HepG2 (cell line): ENCODE results near the gene FAM124B. TPM values are rescaled to one million over a fixed set of nuclear protein-coding genes. Genes with fewer than 3 reads are reported as not detected.

Experiments
- ATAC-seq: fragments of 200-7000 bp; cut with Tn5 transposase; 3 replicates; pipeline ENCODE4 v1.9.1; 2020; ENCODE audit warnings: mild to moderate bottlenecking, moderate library complexity
- BruUV-seq: library from RNA; stranded (reverse); fragments of 400-500 nt; replicated peaks from 2 replicates; lab custom pipeline; 2021; lab: Mats Ljungman, UMichigan
- CTCF ChIA-PET: fragments of 300-600 bp; formaldehyde crosslinking; extraction: SDS; loops from one replicate; lab custom pipeline; 2021; ENCODE audit warnings: low total read pairs, inconsistent platforms, low intra/inter-chr PET ratio; lab: Yijun Ruan, JAX
- POLR2A ChIA-PET: fragments of 350-600 bp; sonication (Branson Sonifier 250); formaldehyde crosslinking; loops from one replicate; lab custom pipeline; 2020; ENCODE audit warnings: antibody characterized with exemption, inconsistent platforms; lab: Yijun Ruan, JAX
- DNase-seq: peaks from one replicate; pipeline ENCODE4 v3.0.0-alpha.2; 2015; ENCODE audit warnings: low spot score
- FAIRE-seq: peaks from 3 replicates; lab custom pipeline; 2011; peaks lifted over from hg19 to GRCh38; lab: Jason Lieb, UNC
- H2AFZ ChIP-seq: one replicate; pipeline ENCODE4 v1.6.1; 2011; ENCODE audit warnings: low read length, inconsistent platforms
- H3K27ac ChIP-seq: fragments of 300-600 bp; 3 replicates; pipeline ENCODE4 v1.8.0; 2011; ENCODE audit warnings: mixed run types, mild to moderate bottlenecking, mixed read lengths, low read length, inconsistent platforms; ENCODE audit not compliant: insufficient read depth; ENCODE audit errors: extremely low read length
- H3K27me3 ChIP-seq, 2 experiments: fragments of 200-600 bp in 1 of 2; 2 replicates in 1 of 2; 3 replicates in 1 of 2; pipeline versions ENCODE4 v1.6.0 to v1.8.0; 2011; ENCODE audit warnings: low read length in 2 of 2, mild to moderate bottlenecking in 2 of 2, moderate library complexity in 2 of 2, inconsistent platforms in 1 of 2; ENCODE audit not compliant: insufficient read depth in 2 of 2, control insufficient read depth in 1 of 2
- H3K36me3 ChIP-seq, 2 experiments: fragments of 200-600 bp in 1 of 2; replicated peaks in 1 of 2; 2 replicates in 1 of 2; 3 replicates in 1 of 2; pipeline versions ENCODE4 v1.5.1 to v1.8.0; 2011; ENCODE audit warnings: low read length in 2 of 2, inconsistent platforms in 1 of 2; ENCODE audit not compliant: insufficient read depth in 2 of 2, control insufficient read depth in 1 of 2
- H3K4me1 ChIP-seq: 2 replicates; pipeline ENCODE4 v1.5.1; 2012; ENCODE audit warnings: low read length, inconsistent platforms; ENCODE audit not compliant: insufficient read depth
- H3K4me2 ChIP-seq: 2 replicates; pipeline ENCODE4 v1.6.0; 2011; ENCODE audit warnings: low read depth, low read length, inconsistent platforms
- H3K4me3 ChIP-seq, 3 experiments: fragments of 200-600 bp in 1 of 3; sonication (generic), shearing (Covaris generic) in 1 of 3; replicated peaks in 1 of 3; 2 replicates each; pipeline ENCODE4 v1.5.1; 2011 to 2016; ENCODE audit warnings: low read length in 3 of 3, inconsistent platforms in 2 of 3, low read depth in 2 of 3, mild to moderate bottlenecking in 2 of 3, control low read depth in 1 of 3, mixed read lengths in 1 of 3; ENCODE audit not compliant: insufficient read depth in 1 of 3
- H3K79me2 ChIP-seq: one replicate; pipeline ENCODE4 v1.6.1; 2011; ENCODE audit warnings: low read length, inconsistent platforms; ENCODE audit not compliant: insufficient read depth
- H3K9ac ChIP-seq: 2 replicates; pipeline ENCODE4 v1.6.0; 2011; ENCODE audit warnings: mild to moderate bottlenecking, low read depth, low read length, inconsistent platforms; ENCODE audit not compliant: insufficient read depth
- H3K9me3 ChIP-seq: 2 replicates; pipeline ENCODE4 v1.5.1; 2012; ENCODE audit warnings: mild to moderate bottlenecking, low read length
- H4K20me1 ChIP-seq: 2 replicates; pipeline ENCODE4 v1.6.0; 2011; ENCODE audit warnings: inconsistent platforms, mild to moderate bottlenecking, low read length, moderate library complexity; ENCODE audit not compliant: insufficient read depth
- ARID3A ChIP-seq: IDR thresholded peaks from 2 replicates; pipeline ENCODE4 v1.6.1; 2012; ENCODE audit warnings: low read depth, low read length, improper control_type of control experiment
- ATF7 ChIP-seq, 2 experiments: fragments of 450-650 bp in 1 of 2; sonication (generic) in 1 of 2; formaldehyde crosslinking in 1 of 2; IDR thresholded peaks; 2 replicates each; pipeline versions ENCODE4 v1.4.0 to v1.6.1; 2016 to 2020; ENCODE audit warnings: antibody characterized with exemption in 1 of 2, mild to moderate bottlenecking in 1 of 2, missing genetic modification reagents in 1 of 2
- CBX5 ChIP-seq: sonication (generic); formaldehyde crosslinking; IDR thresholded peaks from 2 replicates; pipeline ENCODE4 v1.4.0; 2020; ENCODE audit warnings: missing genetic modification reagents, borderline replicate concordance
- DMAP1 ChIP-seq: IDR thresholded peaks from 2 replicates; pipeline ENCODE4 v1.6.1; 2016
- HES4 ChIP-seq: sonication (generic); formaldehyde crosslinking; IDR thresholded peaks from 2 replicates; pipeline ENCODE4 v1.9.0; 2021; ENCODE audit warnings: mild to moderate bottlenecking, missing genetic modification reagents, borderline replicate concordance
- HNRNPLL ChIP-seq: fragments of 200-400 bp; formaldehyde crosslinking; IDR thresholded peaks from 2 replicates; pipeline ENCODE4 v1.6.1; 2017; ENCODE audit warnings: mild to moderate bottlenecking, low read depth, low read length; ENCODE audit not compliant: poor library complexity, severe bottlenecking
- IKZF4 ChIP-seq: sonication (generic); formaldehyde crosslinking; IDR thresholded peaks from 2 replicates; pipeline ENCODE4 v1.5.1; 2020; ENCODE audit warnings: borderline replicate concordance, mild to moderate bottlenecking, low read depth, missing genetic modification reagents; ENCODE audit errors: not compliant biosample characterization
- NFIC ChIP-seq: IDR thresholded peaks from 2 replicates; pipeline ENCODE4 v1.6.1; 2012; ENCODE audit warnings: mild to moderate bottlenecking, low read length, inconsistent platforms
- RAD21 ChIP-seq: fragments of 450-650 bp; formaldehyde crosslinking; IDR thresholded peaks from 2 replicates; pipeline ENCODE4 v1.5.0; 2020; ENCODE audit warnings: mild to moderate bottlenecking
- RAD51 ChIP-seq: fragments of 450-650 bp; IDR thresholded peaks from 2 replicates; pipeline ENCODE4 v1.6.1; 2016; ENCODE audit warnings: borderline replicate concordance
- SUZ12 ChIP-seq: fragments of 150-350 bp; IDR thresholded peaks from 2 replicates; pipeline ENCODE4 v1.6.1; 2014; ENCODE audit warnings: low read depth, low read length
- TBX3 ChIP-seq: fragments of 450-650 bp; IDR thresholded peaks from 2 replicates; pipeline ENCODE4 v1.6.1; 2017; ENCODE audit warnings: antibody characterized with exemption, mild to moderate bottlenecking, inconsistent platforms, borderline replicate concordance
- ZNF3 ChIP-seq: IDR thresholded peaks from 2 replicates; pipeline ENCODE4 v1.7.0; 2017; ENCODE audit warnings: inconsistent platforms
- ZNF431 ChIP-seq: sonication (generic); formaldehyde crosslinking; IDR thresholded peaks from 2 replicates; pipeline ENCODE4 v1.9.0; 2022; ENCODE audit warnings: missing genetic modification reagents, low read depth, mild to moderate bottlenecking, borderline replicate concordance
- WGBS: methylation state at CpG from one replicate; pipeline ENCODE4 v1.1.6; 2017; ENCODE audit warnings: low lambda C conversion rate; 5-methylcytosine and 5-hydroxymethylcytosine counted together
- in situ Hi-C: cut with HindIII; loops from 2 replicates; pipeline ENCODE4 v1.10.0; 2017; ENCODE audit warnings: low pct_unique_long_range_greater_than_20kb; ENCODE audit not compliant: extremely low pct_ligation_motif_present
- intact Hi-C: fragments of 100-400 bp; cut with micrococcal nuclease; formaldehyde crosslinking; loops from one replicate; pipeline ENCODE4 v1.10.0; 2022; ENCODE audit not compliant: unreplicated experiment
- polyA plus RNA-seq, 8 experiments: library from polyadenylated mRNA; depleted of rRNA in 3 of 8; stranded (reverse) in 7 of 8; unstranded in 1 of 8; fragments of >200 nt; fragmentation: Illumina TruSeq in 4 of 8; extraction: Trizol in 4 of 8; gene quantifications; 2 replicates each; pipeline versions ENCODE4 v1.2.1 to v1.2.3, GENCODE V29; 2011 to 2016; ENCODE audit warnings: low read depth in 4 of 8, missing spikeins in 1 of 8, mixed read lengths in 1 of 8; ENCODE audit not compliant: insufficient read depth in 1 of 8
- total RNA-seq, 5 experiments: library from RNA; depleted of rRNA; stranded (reverse); fragments of >200 nt; fragmentation: Illumina TruSeq; extraction: Trizol; gene quantifications; 2 replicates each; pipeline ENCODE4 v1.2.3, GENCODE V29; 2016; ENCODE audit warnings: low read depth in 1 of 5
- TF ChIP-seq, protein P1 (sequence below): fragments of 450-650 bp; IDR thresholded peaks from 2 replicates; pipeline ENCODE4 v1.6.1; 2017
- TF ChIP-seq, protein P2 (sequence below): sonication (generic); formaldehyde crosslinking; IDR thresholded peaks from 2 replicates; pipeline ENCODE4 v1.9.0; 2021; ENCODE audit warnings: missing genetic modification reagents, mild to moderate bottlenecking, borderline replicate concordance
- TF ChIP-seq, protein P3 (sequence below): sonication (generic); formaldehyde crosslinking; IDR thresholded peaks from 2 replicates; pipeline ENCODE4 v1.5.1; 2020; ENCODE audit warnings: mild to moderate bottlenecking, missing genetic modification reagents, borderline replicate concordance

FAM124B gene
- total and polyA plus RNA-seq, 2 of the 13 experiments (the other 11 are each of a cell fraction or from before 2014, with no cell fraction given), result not detected

DNA sequence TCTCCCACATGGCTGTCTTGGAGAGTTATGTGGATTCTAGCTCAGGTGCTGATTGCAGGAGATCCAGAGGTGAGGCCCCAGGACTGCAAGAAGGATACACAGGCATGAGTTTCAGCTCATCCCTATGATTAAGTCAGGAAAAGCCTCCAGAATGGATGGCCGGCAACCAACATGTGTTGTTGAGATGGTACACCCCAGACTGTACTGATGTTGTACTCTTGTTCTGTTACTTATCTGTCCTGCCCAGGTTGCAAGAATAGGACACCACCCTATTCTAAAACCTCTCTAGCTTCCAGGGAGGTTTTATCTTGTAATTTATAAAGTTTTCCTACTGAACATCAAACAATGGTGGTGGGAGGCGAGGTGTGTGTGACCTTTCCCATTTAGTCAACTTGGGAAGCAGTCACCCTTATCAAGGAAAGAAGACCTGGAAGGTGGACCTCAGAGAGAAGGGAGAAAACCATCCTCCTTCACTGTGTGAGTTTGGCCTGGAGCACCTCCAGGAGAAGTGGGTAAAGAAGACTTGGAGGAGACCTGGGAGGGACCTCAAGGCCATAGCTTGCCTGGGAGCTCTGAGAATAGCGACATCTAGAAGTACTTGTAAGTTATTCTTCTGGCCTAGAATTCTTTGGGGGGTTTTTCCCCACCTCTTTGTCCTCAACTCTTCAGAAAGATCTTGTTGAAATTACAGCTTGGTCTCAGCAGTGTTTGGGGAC, 8.6 kb downstream of the FAM124B start:
- WGBS, result 25% methylated on average over 3 of the region's 3 CpGs
- in situ Hi-C loops (no loop called here), intact Hi-C loops (no loop called here)
- no peak overlapping the region for H3K9ac ChIP-seq
- no peaks in the 10 kb centered on the region for H3K79me2 ChIP-seq
- ChIA-PET CTCF (no interaction called here), POLR2A (no interaction called here)
- FAIRE-seq (no peak), ATAC-seq (no peak), DNase-seq (no peak)
- no peak overlapping the region for H2AFZ ChIP-seq
- no peaks in the 10 kb centered on the region for H3K9me3 ChIP-seq
- no peak overlapping the region for H3K4me3 ChIP-seq
- H3K36me3 ChIP-seq, result no peaks in the 10 kb centered on the region
- TF ChIP-seq SUZ12, result no peak
- no peak for TF ChIP-seq TBX3
- TF ChIP-seq RAD51, result no peak
- no peak for TF ChIP-seq ZNF3 (CRISPR knock-in tag)
- no peak for TF ChIP-seq IKZF4 (CRISPR knock-in tag)
- TF ChIP-seq, protein P1, sequence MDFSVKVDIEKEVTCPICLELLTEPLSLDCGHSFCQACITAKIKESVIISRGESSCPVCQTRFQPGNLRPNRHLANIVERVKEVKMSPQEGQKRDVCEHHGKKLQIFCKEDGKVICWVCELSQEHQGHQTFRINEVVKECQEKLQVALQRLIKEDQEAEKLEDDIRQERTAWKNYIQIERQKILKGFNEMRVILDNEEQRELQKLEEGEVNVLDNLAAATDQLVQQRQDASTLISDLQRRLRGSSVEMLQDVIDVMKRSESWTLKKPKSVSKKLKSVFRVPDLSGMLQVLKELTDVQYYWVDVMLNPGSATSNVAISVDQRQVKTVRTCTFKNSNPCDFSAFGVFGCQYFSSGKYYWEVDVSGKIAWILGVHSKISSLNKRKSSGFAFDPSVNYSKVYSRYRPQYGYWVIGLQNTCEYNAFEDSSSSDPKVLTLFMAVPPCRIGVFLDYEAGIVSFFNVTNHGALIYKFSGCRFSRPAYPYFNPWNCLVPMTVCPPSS, result no peak
- no peak for TF ChIP-seq ARID3A
- TF ChIP-seq RAD21 (CRISPR knock-in tag), result no peak
- TF ChIP-seq, protein P2, sequence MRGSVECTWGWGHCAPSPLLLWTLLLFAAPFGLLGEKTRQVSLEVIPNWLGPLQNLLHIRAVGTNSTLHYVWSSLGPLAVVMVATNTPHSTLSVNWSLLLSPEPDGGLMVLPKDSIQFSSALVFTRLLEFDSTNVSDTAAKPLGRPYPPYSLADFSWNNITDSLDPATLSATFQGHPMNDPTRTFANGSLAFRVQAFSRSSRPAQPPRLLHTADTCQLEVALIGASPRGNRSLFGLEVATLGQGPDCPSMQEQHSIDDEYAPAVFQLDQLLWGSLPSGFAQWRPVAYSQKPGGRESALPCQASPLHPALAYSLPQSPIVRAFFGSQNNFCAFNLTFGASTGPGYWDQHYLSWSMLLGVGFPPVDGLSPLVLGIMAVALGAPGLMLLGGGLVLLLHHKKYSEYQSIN, result no peak
- no peak for TF ChIP-seq ZNF431 (CRISPR knock-in tag)
- TF ChIP-seq, protein P3, sequence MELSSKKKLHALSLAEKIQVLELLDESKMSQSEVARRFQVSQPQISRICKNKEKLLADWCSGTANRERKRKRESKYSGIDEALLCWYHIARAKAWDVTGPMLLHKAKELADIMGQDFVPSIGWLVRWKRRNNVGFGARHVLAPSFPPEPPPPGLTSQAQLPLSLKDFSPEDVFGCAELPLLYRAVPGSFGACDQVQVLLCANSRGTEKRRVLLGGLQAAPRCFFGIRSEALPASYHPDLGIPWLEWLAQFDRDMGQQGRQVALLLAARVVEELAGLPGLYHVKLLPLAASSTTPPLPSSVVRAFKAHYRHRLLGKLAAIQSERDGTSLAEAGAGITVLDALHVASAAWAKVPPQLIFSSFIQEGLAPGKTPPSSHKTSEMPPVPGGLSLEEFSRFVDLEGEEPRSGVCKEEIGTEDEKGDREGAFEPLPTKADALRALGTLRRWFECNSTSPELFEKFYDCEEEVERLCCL (CRISPR knock-in tag), result no peak
- no peak for TF ChIP-seq NFIC
- TF ChIP-seq HES4, result no peak
- no peak for TF ChIP-seq HNRNPLL
- TF ChIP-seq DMAP1, result no peak
- TF ChIP-seq CBX5 (CRISPR knock-in tag), result no peak
- no peak for TF ChIP-seq ATF7 (IDR thresholded peaks at IDR 0.05)
- no peak for TF ChIP-seq ATF7 (CRISPR knock-in tag; IDR thresholded peaks at IDR 0.05)
- no peaks in the 10 kb centered on the region for H3K4me1 ChIP-seq
- no peak overlapping the region for H3K4me2 ChIP-seq
- H4K20me1 ChIP-seq, result no peaks in the 10 kb centered on the region
- peaks cover 0 to 11% of the 10 kb centered on the region in 2 experiments; a peak in 3 of 5 replicates for H3K27me3 ChIP-seq
- no peak overlapping the region for H3K27ac ChIP-seq
- BruUV-seq, result no TSS peak
